ENCODE measurements around the gene A1BG.

- TF ChIP-seq, protein P1, sequence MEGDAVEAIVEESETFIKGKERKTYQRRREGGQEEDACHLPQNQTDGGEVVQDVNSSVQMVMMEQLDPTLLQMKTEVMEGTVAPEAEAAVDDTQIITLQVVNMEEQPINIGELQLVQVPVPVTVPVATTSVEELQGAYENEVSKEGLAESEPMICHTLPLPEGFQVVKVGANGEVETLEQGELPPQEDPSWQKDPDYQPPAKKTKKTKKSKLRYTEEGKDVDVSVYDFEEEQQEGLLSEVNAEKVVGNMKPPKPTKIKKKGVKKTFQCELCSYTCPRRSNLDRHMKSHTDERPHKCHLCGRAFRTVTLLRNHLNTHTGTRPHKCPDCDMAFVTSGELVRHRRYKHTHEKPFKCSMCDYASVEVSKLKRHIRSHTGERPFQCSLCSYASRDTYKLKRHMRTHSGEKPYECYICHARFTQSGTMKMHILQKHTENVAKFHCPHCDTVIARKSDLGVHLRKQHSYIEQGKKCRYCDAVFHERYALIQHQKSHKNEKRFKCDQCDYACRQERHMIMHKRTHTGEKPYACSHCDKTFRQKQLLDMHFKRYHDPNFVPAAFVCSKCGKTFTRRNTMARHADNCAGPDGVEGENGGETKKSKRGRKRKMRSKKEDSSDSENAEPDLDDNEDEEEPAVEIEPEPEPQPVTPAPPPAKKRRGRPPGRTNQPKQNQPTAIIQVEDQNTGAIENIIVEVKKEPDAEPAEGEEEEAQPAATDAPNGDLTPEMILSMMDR (IDR thresholded peaks at IDR 0.05; ENCODE audit: low read depth, low read length) = peak; percentile 25; the same call in 1 of the 2 replicates
- TF ChIP-seq EZH2phosphoT487 (IDR thresholded peaks at IDR 0.05; ENCODE audit: low read depth) = no peak
Observed at GRCh38 chr19:58400916-58401839, 47.9 kb upstream of the A1BG start.

Measured in OCI-LY3 (cell line).